B cell (primary cell): ENCODE results near the gene CASTOR2. TPM values are rescaled to one million over a fixed set of nuclear protein-coding genes. Genes with fewer than 3 reads are reported as not detected.
"Not testable (repeated sequence)": the region's sequence is repeated elsewhere in the genome, so short reads cannot be mapped to it uniquely, and the experiment has no call there.

Experiments used
- ATAC-seq: fragments of 200-7000 bp; cut with Tn5 transposase; one replicate; pipeline ENCODE4 v1.10.0; 2021; ENCODE audit warnings: low read depth, mild to moderate bottlenecking, moderate number of reproducible peaks, moderate library complexity
- CTCF ChIA-PET: fragments of 350-600 bp; sonication (Branson Sonifier 250); formaldehyde crosslinking; loops from one replicate; lab custom pipeline; 2021; ENCODE audit warnings: antibody characterized with exemption, inconsistent platforms; lab: Charles Lee
- POLR2A ChIA-PET: fragments of 350-600 bp; sonication (Branson Sonifier 250); formaldehyde crosslinking; loops from one replicate; lab custom pipeline; 2021; ENCODE audit warnings: antibody characterized with exemption; lab: Charles Lee
- DNase-seq: peaks from one replicate; pipeline ENCODE4 v3.0.0; 2013
- H2AFZ ChIP-seq: 2 replicates; pipeline ENCODE4 v1.6.1; 2012; ENCODE audit warnings: mild to moderate bottlenecking, low read depth, low read length; ENCODE audit not compliant: insufficient read depth, poor library complexity, severe bottlenecking
- H3K27ac ChIP-seq, 2 donors: 1 replicate in 1 of 2; 2 replicates in 1 of 2; pipeline ENCODE4 v1.5.1; 2012 to 2013; ENCODE audit warnings: low read length in 2 of 2, mild to moderate bottlenecking in 2 of 2, moderate library complexity in 1 of 2
- H3K27me3 ChIP-seq, 4 experiments: fragments of 200-600 bp in 1 of 4; sonication (generic) in 1 of 4; replicated peaks in 1 of 4; 1 replicate in 2 of 4; 2 replicates in 2 of 4; pipeline versions ENCODE4 v1.6.1 to v1.7.0; 2013 to 2016; ENCODE audit warnings: low read length in 3 of 4, mild to moderate bottlenecking in 2 of 4, mixed read lengths in 1 of 4, moderate library complexity in 1 of 4; ENCODE audit not compliant: insufficient read depth in 4 of 4, control insufficient read depth in 3 of 4; ENCODE audit errors: control extremely low read depth in 1 of 4
- H3K36me3 ChIP-seq, 2 experiments: replicated peaks in 1 of 2; 1 replicate in 1 of 2; 2 replicates in 1 of 2; pipeline versions ENCODE4 v1.6.1 to v1.7.1; 2013; ENCODE audit warnings: low read length in 1 of 2; ENCODE audit not compliant: insufficient read depth in 2 of 2, control insufficient read depth in 1 of 2; ENCODE audit errors: control extremely low read depth in 1 of 2, extremely low read depth in 1 of 2
- H3K4me1 ChIP-seq, 2 donors: fragments of 200-600 bp in 1 of 2; sonication (generic) in 1 of 2; 1 replicate in 1 of 2; 2 replicates in 1 of 2; pipeline versions ENCODE4 v1.5.1 to v1.6.1; 2013 to 2017; ENCODE audit warnings: low read length in 2 of 2; ENCODE audit not compliant: control insufficient read depth in 2 of 2, insufficient read depth in 2 of 2
- H3K4me2 ChIP-seq: replicated peaks from 2 replicates; pipeline ENCODE3; 2012; ENCODE audit warnings: mild to moderate bottlenecking, low read depth, low read length; ENCODE audit not compliant: poor library complexity, severe bottlenecking
- H3K4me3 ChIP-seq, 5 experiments: fragments of 200-600 bp in 1 of 5; sonication (generic) in 1 of 5; 1 replicate in 3 of 5; 2 replicates in 2 of 5; pipeline versions ENCODE4 v1.5.1 to v1.7.0; 2011 to 2016; ENCODE audit warnings: low read length in 4 of 5, mild to moderate bottlenecking in 4 of 5, low read depth in 2 of 5, control low read depth in 1 of 5, moderate library complexity in 1 of 5; ENCODE audit not compliant: insufficient read depth in 1 of 5; ENCODE audit errors: control extremely low read depth in 1 of 5, extremely low read depth in 1 of 5
- H3K79me2 ChIP-seq: fragments of 200-600 bp; sonication (generic); one replicate; pipeline ENCODE4 v1.6.0; 2016; ENCODE audit warnings: low read length; ENCODE audit not compliant: control insufficient read depth, insufficient read depth
- H3K9ac ChIP-seq: fragments of 200-600 bp; sonication (generic); 2 replicates; pipeline ENCODE4 v1.6.1; 2017; ENCODE audit warnings: mild to moderate bottlenecking, low read length, moderate library complexity
- H3K9me3 ChIP-seq, 3 donors: one replicate each; pipeline versions ENCODE4 v1.6.1 to v1.7.1; 2013; ENCODE audit warnings: low read length in 2 of 3; ENCODE audit not compliant: control insufficient read depth in 2 of 3, insufficient read depth in 1 of 3; ENCODE audit errors: control extremely low read depth in 1 of 3
- H4K20me1 ChIP-seq: 2 replicates; pipeline ENCODE4 v1.6.0; 2012; ENCODE audit warnings: mild to moderate bottlenecking, low read length; ENCODE audit not compliant: insufficient read depth, control insufficient read depth, poor library complexity, severe bottlenecking
- H3K27ac Mint-ChIP-seq: one replicate; pipeline ENCODE4 v1.8.0; 2021; ENCODE audit warnings: mixed read lengths
- H3K27me3 Mint-ChIP-seq: one replicate; pipeline ENCODE4 v1.8.0; 2021; ENCODE audit warnings: mixed read lengths
- H3K4me1 Mint-ChIP-seq: one replicate; pipeline ENCODE4 v1.8.0; 2021; ENCODE audit warnings: mixed read lengths
- H3K4me3 Mint-ChIP-seq: one replicate; pipeline ENCODE4 v1.8.0; 2021; ENCODE audit warnings: mixed read lengths
- H3K9me3 Mint-ChIP-seq: one replicate; pipeline ENCODE4 v1.8.0; 2022; ENCODE audit warnings: mixed read lengths; ENCODE audit not compliant: insufficient read depth
- WGBS: methylation state at CpG from one replicate; pipeline ENCODE4 v1.1.5; 2013; ENCODE audit warnings: missing lambda C conversion rate; ENCODE audit not compliant: insufficient coverage; 5-methylcytosine and 5-hydroxymethylcytosine counted together
- intact Hi-C: fragments of 100-400 bp; cut with micrococcal nuclease; formaldehyde crosslinking; loops from one replicate; pipeline ENCODE4 v1.10.0; 2022
- polyA plus RNA-seq: library from polyadenylated mRNA; depleted of rRNA; stranded (reverse); fragments of >200 nt; gene quantifications from 2 replicates; pipeline ENCODE4 v1.2.3, GENCODE V29; 2012
- total RNA-seq, 2 donors: library from RNA; stranded (reverse); fragments of 120-200 nt in 1 of 2; gene quantifications; 1 replicate in 1 of 2; 2 replicates in 1 of 2; pipeline versions ENCODE4 v1.2.3 to v1.2.4, GENCODE V29; 2013 to 2022

The CASTOR2 gene
- total and polyA plus RNA-seq, 2 donors (not counting 1 experiment from before 2014, with no cell fraction given) = 1.8 to 5.1 TPM

GRCh38 chr7:74947741-74948140 is 16.8 kb upstream of the CASTOR2 start:
- H3K4me3 ChIP-seq, H3K4me1 Mint-ChIP-seq, ATAC-seq, H3K27ac Mint-ChIP-seq, POLR2A ChIA-PET, H3K9me3 ChIP-seq, H3K27ac ChIP-seq, H3K4me1 ChIP-seq, intact Hi-C loops, H3K79me2 ChIP-seq, CTCF ChIA-PET, H3K4me3 Mint-ChIP-seq, H2AFZ ChIP-seq, H3K36me3 ChIP-seq, H3K9me3 Mint-ChIP-seq, DNase-seq, H3K27me3 ChIP-seq, H3K9ac ChIP-seq, H3K27me3 Mint-ChIP-seq, H3K4me2 ChIP-seq, H4K20me1 ChIP-seq: not testable (repeated sequence)
- WGBS = no CpG with 5 or more reads among the region's 3 CpGs

- H2AFZ ChIP-seq, POLR2A ChIA-PET, H3K4me3 ChIP-seq, ATAC-seq, H3K4me3 Mint-ChIP-seq, H3K4me1 Mint-ChIP-seq, H3K27me3 Mint-ChIP-seq, H3K27ac Mint-ChIP-seq, intact Hi-C loops, H4K20me1 ChIP-seq, H3K36me3 ChIP-seq, H3K4me2 ChIP-seq, H3K27ac ChIP-seq, H3K9ac ChIP-seq, CTCF ChIA-PET, H3K9me3 Mint-ChIP-seq, H3K27me3 ChIP-seq, H3K79me2 ChIP-seq, DNase-seq, H3K4me1 ChIP-seq, H3K9me3 ChIP-seq: not testable (repeated sequence)
- no CpG with 5 or more reads among the region's 8 CpGs for WGBS
These were observed 10.7 kb upstream of the CASTOR2 start for GRCh38 chr7:74953774-74954173.

- intact Hi-C loops, H3K9me3 ChIP-seq, H2AFZ ChIP-seq, H3K4me1 Mint-ChIP-seq, H3K27me3 ChIP-seq, H3K27me3 Mint-ChIP-seq, H3K79me2 ChIP-seq, H3K27ac ChIP-seq, H3K4me1 ChIP-seq, H3K9ac ChIP-seq, DNase-seq, H3K4me2 ChIP-seq, H4K20me1 ChIP-seq, CTCF ChIA-PET, H3K9me3 Mint-ChIP-seq, H3K27ac Mint-ChIP-seq, H3K4me3 ChIP-seq, H3K36me3 ChIP-seq, ATAC-seq, H3K4me3 Mint-ChIP-seq, POLR2A ChIA-PET: not testable (repeated sequence)
- no CpG with 5 or more reads among the region's 2 CpGs for WGBS
These were observed 6.2 kb upstream of the CASTOR2 start for GRCh38 chr7:74958328-74958727.

DNA sequence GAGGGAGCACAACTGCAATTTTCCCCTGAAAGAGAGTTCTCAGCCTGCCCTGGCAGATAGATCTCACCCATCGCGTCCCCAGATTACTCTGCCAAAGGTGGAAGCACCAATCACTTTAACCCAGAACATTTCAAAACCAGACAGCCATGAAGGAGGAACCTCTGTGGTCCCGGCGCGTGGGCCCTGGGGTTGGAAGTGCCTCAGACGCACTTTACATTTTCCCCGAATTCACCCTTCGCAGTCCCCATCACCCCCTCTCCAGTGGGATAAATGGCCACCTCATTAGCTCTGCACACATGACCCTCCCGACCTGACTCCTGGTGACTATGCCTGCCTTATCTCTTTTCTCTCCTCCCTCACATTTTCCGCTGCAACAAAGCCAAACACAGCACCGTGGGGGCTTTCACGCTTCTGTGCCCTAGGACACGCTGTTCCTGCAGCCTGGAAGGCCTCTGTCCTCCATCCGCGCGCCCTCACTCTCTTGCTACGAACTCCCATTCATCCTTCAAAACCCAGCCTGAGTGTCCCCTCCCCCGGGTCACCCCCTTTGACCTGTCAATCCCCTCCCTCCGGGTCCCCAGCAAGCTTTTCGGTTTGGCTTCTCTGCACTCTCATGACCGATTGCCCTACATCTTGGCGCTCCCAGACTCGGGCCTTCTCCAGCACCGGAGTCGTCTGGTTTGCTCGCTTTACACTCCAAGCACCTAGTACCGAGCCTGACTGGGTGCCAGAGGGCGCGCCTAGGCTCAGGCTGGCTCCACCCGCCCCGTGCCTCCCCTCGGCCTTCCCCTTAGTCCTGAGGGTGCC is 598 bp upstream of the CASTOR2 start:
- Histone ChIP-seq H3K4me2 (peak overlapping the region; percentile 30), H3K4me3 (peak overlapping the region in 1 of 5 experiments; percentile 7)
- H3K79me2 ChIP-seq, DNase-seq, H3K36me3 ChIP-seq, H3K9me3 Mint-ChIP-seq, H3K9me3 ChIP-seq, H2AFZ ChIP-seq, H3K4me1 ChIP-seq, POLR2A ChIA-PET, H3K27me3 Mint-ChIP-seq, ATAC-seq, intact Hi-C loops, H4K20me1 ChIP-seq, H3K4me1 Mint-ChIP-seq, H3K9ac ChIP-seq, CTCF ChIA-PET, H3K27ac Mint-ChIP-seq, H3K27ac ChIP-seq, H3K27me3 ChIP-seq: not testable (repeated sequence)
- H3K4me3 Mint-ChIP-seq = peak overlapping the region; percentile 52
- WGBS = 66% methylated on average over 8 of the region's 32 CpGs
